OCI-LY3 (cell line): ENCODE results near the gene FYN.
"Not testable (repeated sequence)": the region's sequence is repeated elsewhere in the genome, so short reads cannot be mapped to it uniquely, and the experiment has no call there.

Source experiments
- H2AFZ ChIP-seq: fragments of 200-600, 300-600 bp; shearing (Covaris generic); 2 replicates; pipeline ENCODE4 v1.6.0; 2014; ENCODE audit warnings: antibody characterized with exemption, low read depth, low read length
- H3K27ac ChIP-seq: fragments of 200-600, 300-600 bp; sonication (generic); 2 replicates; pipeline ENCODE4 v1.5.1; 2014; ENCODE audit warnings: mild to moderate bottlenecking, low read length, moderate library complexity, mixed read lengths
- H3K27me3 ChIP-seq: fragments of 200-600, 300-600 bp; sonication (generic); 2 replicates; pipeline ENCODE4 v1.6.1; 2014; ENCODE audit warnings: low read depth, low read length, mixed read lengths
- H3K36me3 ChIP-seq: fragments of 200-600, 300-600 bp; sonication (generic); replicated peaks from 2 replicates; pipeline ENCODE3; 2014; ENCODE audit warnings: low read depth, low read length, mixed read lengths
- H3K4me1 ChIP-seq: fragments of 300-600, 200-600 bp; sonication (generic); 2 replicates; pipeline ENCODE4 v1.6.1; 2014; ENCODE audit warnings: low read length, mixed read lengths
- H3K4me2 ChIP-seq: fragments of 200-600, 300-600 bp; sonication (generic); 2 replicates; pipeline ENCODE4 v1.6.1; 2014; ENCODE audit warnings: low read length, mixed read lengths
- H3K4me3 ChIP-seq: fragments of 300-600, 200-600 bp; sonication (generic); 2 replicates; pipeline ENCODE4 v1.5.1; 2014; ENCODE audit warnings: antibody characterized with exemption, mild to moderate bottlenecking, low read length, moderate library complexity
- H3K79me2 ChIP-seq: fragments of 300-600, 200-600 bp; shearing (Covaris generic); 2 replicates; pipeline ENCODE4 v1.6.1; 2014; ENCODE audit warnings: mild to moderate bottlenecking, low read length, mixed read lengths
- H3K9ac ChIP-seq: fragments of 300-600, 200-600 bp; shearing (Covaris generic); 2 replicates; pipeline ENCODE4 v1.6.0; 2014; ENCODE audit warnings: mild to moderate bottlenecking, low read length, moderate library complexity
- H3K9me3 ChIP-seq: fragments of 200-600, 300-600 bp; shearing (Covaris generic); 2 replicates; pipeline ENCODE4 v1.6.1; 2014; ENCODE audit warnings: low read length, mixed read lengths; ENCODE audit not compliant: insufficient read depth
- H4K20me1 ChIP-seq: fragments of 200-600, 300-600 bp; sonication (generic); 2 replicates; pipeline ENCODE4 v1.6.1; 2016; ENCODE audit warnings: low read length, mixed read lengths; ENCODE audit not compliant: insufficient read depth
- CTCF ChIP-seq: fragments of 200-600, 300-600 bp; sonication (generic); IDR thresholded peaks from 2 replicates; pipeline ENCODE4 v1.5.1; 2014; ENCODE audit warnings: antibody characterized with exemption, low read length, low read depth
- EZH2phosphoT487 ChIP-seq: fragments of 200-600 bp; shearing (Covaris generic); IDR thresholded peaks from 2 replicates; pipeline ENCODE4 v1.6.1; 2018; ENCODE audit warnings: antibody characterized with exemption, mixed run types, low read depth

FYN gene

DNA sequence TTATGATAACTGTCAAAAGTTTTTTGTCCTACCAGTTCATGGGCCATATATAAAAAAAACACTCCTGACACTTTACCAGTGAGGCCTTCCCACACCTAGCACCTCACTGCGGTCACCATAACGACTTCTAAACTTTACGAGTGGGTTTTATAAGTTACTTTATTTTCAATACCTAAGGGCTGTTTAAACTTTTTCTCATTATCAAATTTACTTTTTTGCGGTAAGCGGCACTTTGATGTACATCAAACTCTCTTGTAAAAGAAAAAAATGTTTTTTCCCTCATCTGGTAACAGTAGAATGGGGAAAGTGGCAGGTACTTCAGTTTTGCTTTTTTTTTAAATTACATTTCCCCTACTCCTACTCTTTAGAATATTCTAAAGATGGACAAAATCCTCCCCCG, 36.2 kb downstream of the FYN start:
- Histone ChIP-seq H3K9ac (no peak overlapping the region), H3K4me3 (no peak overlapping the region), H3K27me3 (0 out of 2 replicates have a peak, but pooled peaks cover 14% of the 10 kb centered on the region), H3K36me3 (no peaks in the 10 kb centered on the region), H3K27ac (no peak overlapping the region), H3K4me1 (peaks cover 24% of the 10 kb centered on the region), H3K9me3 (no peaks in the 10 kb centered on the region), H3K4me2 (no peak overlapping the region), H3K79me2 (no peaks in the 10 kb centered on the region), H4K20me1 (no peaks in the 10 kb centered on the region), H2AFZ (no peak overlapping the region)
- TF ChIP-seq EZH2phosphoT487 = no peak

GRCh38 chr6:111835807-111836206, 37.4 kb downstream of the FYN start:
- H3K9me3 ChIP-seq = no peaks in the 10 kb centered on the region
- no peak overlapping the region for H3K9ac ChIP-seq
- H3K27me3 ChIP-seq = 0 out of 2 replicates have a peak, but pooled peaks cover 14% of the 10 kb centered on the region
- no peak overlapping the region for H3K4me2 ChIP-seq
- peaks cover 18% of the 10 kb centered on the region for H3K4me1 ChIP-seq
- TF ChIP-seq CTCF (no peak), EZH2phosphoT487 (no peak)
- no peaks in the 10 kb centered on the region for H3K36me3 ChIP-seq
- no peak overlapping the region for H3K27ac ChIP-seq
- H3K79me2 ChIP-seq = no peaks in the 10 kb centered on the region
- H4K20me1 ChIP-seq = no peaks in the 10 kb centered on the region
- no peak overlapping the region for H3K4me3 ChIP-seq
- H2AFZ ChIP-seq = no peak overlapping the region

DNA sequence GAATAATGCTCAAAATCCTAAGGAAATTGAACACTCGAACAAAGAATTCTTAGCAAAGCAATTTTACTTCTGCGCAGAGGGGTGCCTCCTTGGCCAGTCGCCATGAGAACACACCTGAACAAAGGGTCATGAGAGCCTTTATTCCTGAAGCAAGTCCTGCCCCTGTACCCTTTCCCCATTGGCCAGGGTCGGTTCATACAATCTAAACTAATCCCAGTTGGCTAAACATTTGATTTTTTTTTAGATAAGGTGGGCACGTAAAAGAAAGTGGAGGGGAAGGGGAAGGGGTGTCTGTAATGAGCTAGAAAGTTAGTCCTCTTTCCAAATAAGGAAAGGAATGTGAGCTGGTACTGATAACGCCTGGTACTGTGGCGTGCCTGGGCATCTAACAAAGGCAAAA, 37.9 kb downstream of the FYN start:
- peaks cover 18% of the 10 kb centered on the region for H3K4me1 ChIP-seq
- H3K27me3 ChIP-seq = 0 out of 2 replicates have a peak, but pooled peaks cover 14% of the 10 kb centered on the region
- not testable (repeated sequence) for H3K9me3 ChIP-seq, H3K27ac ChIP-seq, H4K20me1 ChIP-seq, H3K4me2 ChIP-seq, H3K4me3 ChIP-seq, H3K9ac ChIP-seq, H3K79me2 ChIP-seq, H3K36me3 ChIP-seq, H2AFZ ChIP-seq

DNA sequence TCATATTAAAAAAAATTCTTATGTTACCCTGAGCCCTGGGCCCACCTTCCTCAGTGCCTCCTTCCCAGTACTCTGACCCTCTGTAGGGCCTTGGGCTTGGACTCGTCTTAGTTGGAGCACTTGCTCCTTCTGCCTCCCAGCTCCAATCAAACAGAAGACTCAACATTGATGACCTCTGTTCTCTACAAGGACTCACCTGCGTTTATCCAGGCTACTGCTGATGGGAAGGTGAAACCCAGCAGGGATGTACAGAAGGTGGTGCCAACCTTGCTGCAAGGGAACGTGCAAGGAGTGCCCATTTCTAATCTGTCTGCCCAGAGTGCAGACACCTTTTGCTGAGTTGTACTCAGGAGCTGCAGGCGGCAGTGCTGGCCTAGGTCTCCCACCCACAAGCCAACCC, 38.9 kb downstream of the FYN start:
- no peak overlapping the region for H3K9ac ChIP-seq
- H3K36me3 ChIP-seq = no peaks in the 10 kb centered on the region
- no peak overlapping the region for H3K4me2 ChIP-seq
- H3K9me3 ChIP-seq = no peaks in the 10 kb centered on the region
- no peak overlapping the region for H3K4me3 ChIP-seq
- no peak overlapping the region for H2AFZ ChIP-seq
- H4K20me1 ChIP-seq = no peaks in the 10 kb centered on the region
- H3K27ac ChIP-seq = no peak overlapping the region
- no peak for TF ChIP-seq EZH2phosphoT487
- no peak for TF ChIP-seq CTCF
- 0 out of 2 replicates have a peak, but pooled peaks cover 7% of the 10 kb centered on the region for H3K27me3 ChIP-seq
- H3K79me2 ChIP-seq = no peaks in the 10 kb centered on the region
- H3K4me1 ChIP-seq = peaks cover 18% of the 10 kb centered on the region

DNA sequence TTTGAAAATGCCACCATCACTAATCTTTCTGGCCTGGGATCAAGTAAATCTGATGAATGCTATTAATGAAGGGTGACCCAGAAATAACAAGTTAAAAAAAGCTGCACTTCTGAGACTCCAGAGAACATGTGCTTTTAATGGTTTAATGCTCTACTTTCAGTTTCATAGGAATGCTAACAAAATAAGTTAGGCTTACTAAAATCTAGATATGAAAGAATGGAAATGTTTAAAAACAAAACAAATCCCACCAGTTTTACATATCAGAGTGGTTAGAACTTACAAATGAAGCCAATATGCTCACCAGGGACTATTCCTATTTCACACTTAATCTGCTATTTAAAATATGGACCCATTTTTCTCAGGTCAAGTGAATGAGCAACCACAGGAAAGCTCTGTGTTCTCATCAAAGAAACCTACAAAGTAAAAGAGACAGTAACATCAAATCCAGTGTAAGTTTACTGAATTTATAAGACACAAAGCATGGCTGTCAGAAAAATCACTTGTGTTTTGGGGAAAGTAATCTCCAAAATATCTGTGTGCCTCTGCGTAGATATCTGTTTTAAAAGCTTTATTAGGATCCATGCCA, 40.3 kb downstream of the FYN start:
- H2AFZ ChIP-seq = no peak overlapping the region
- no peak overlapping the region for H3K4me3 ChIP-seq
- H4K20me1 ChIP-seq = no peaks in the 10 kb centered on the region
- no peaks in the 10 kb centered on the region for H3K36me3 ChIP-seq
- peaks cover 16% of the 10 kb centered on the region for H3K4me1 ChIP-seq
- H3K27me3 ChIP-seq = no peaks in the 10 kb centered on the region
- no peaks in the 10 kb centered on the region for H3K9me3 ChIP-seq
- peak overlapping the region; percentile 27 for H3K4me2 ChIP-seq
- no peaks in the 10 kb centered on the region for H3K79me2 ChIP-seq
- no peak for TF ChIP-seq CTCF
- no peak for TF ChIP-seq EZH2phosphoT487
- H3K27ac ChIP-seq = no peak overlapping the region
- no peak overlapping the region for H3K9ac ChIP-seq
